CD4-positive, alpha-beta T cell treated with Interleukin-2 at 100 ng/mL for 4 hours (primary cell): ENCODE results near the gene PPP2R2D.

ENCODE experiments used
- DNase-seq: peaks from one replicate; pipeline ENCODE4 v3.0.0-alpha.2; 2020; ENCODE audit warnings: low spot score

PPP2R2D gene

GRCh38 chr10:131929122-131929845 lies 28.5 kb downstream of the PPP2R2D start:
- no peak for DNase-seq

- DNase-seq: no peak
Measured at GRCh38 chr10:131930150-131930549, 29.3 kb downstream of the PPP2R2D start.

GRCh38 chr10:131930586-131931330 lies 29.9 kb downstream of the PPP2R2D start:
- DNase-seq: no peak

GRCh38 chr10:131931981-131932380 lies 31.2 kb downstream of the PPP2R2D start:
- DNase-seq: no peak

GRCh38 chr10:131933016-131933695 lies 32.3 kb downstream of the PPP2R2D start:
- DNase-seq: no peak

GRCh38 chr10:131933696-131934086 lies 32.9 kb downstream of the PPP2R2D start:
- no peak for DNase-seq

GRCh38 chr10:131934769-131935168 lies 34.0 kb downstream of the PPP2R2D start:
- DNase-seq: no peak

- DNase-seq: no peak
Measured at GRCh38 chr10:131935260-131935659, 34.5 kb downstream of the PPP2R2D start.

GRCh38 chr10:131936294-131936693 lies 35.5 kb downstream of the PPP2R2D start:
- no peak for DNase-seq

- no peak for DNase-seq
Measured at GRCh38 chr10:131936736-131937135, 35.9 kb downstream of the PPP2R2D start.

- no peak for DNase-seq
Measured at GRCh38 chr10:131937836-131938235, 37.0 kb downstream of the PPP2R2D start.

- DNase-seq: no peak
Measured at GRCh38 chr10:131938681-131939080, 37.9 kb downstream of the PPP2R2D start.

- DNase-seq: no peak
Measured at GRCh38 chr10:131942455-131942854, 41.6 kb downstream of the PPP2R2D start.

- DNase-seq: no peak
Measured at GRCh38 chr10:131943021-131943814, 42.4 kb downstream of the PPP2R2D start.

GRCh38 chr10:131944412-131944811 lies 43.6 kb downstream of the PPP2R2D start:
- DNase-seq: no peak

GRCh38 chr10:131944976-131945695 lies 44.3 kb downstream of the PPP2R2D start:
- no peak for DNase-seq

- DNase-seq: no peak
Measured at GRCh38 chr10:131946321-131946751, 45.5 kb downstream of the PPP2R2D start.

GRCh38 chr10:131946880-131947279 lies 46.1 kb downstream of the PPP2R2D start:
- no peak for DNase-seq

- DNase-seq: no peak
Measured at GRCh38 chr10:131947631-131948347, 47.0 kb downstream of the PPP2R2D start.

- no peak for DNase-seq
Measured at GRCh38 chr10:131948501-131948900, 47.7 kb downstream of the PPP2R2D start.
